COLO668 (cell line): ENCODE measurements around the gene EDC4.
"Not testable (repeated sequence)": the region's sequence is repeated elsewhere in the genome, so short reads cannot be mapped to it uniquely, and the experiment has no call there.

Source experiments
- DNase-seq: peaks from one replicate; lab custom pipeline; 2025; ENCODE audit not compliant: unreplicated experiment; lab: John Stamatoyannopoulos, UW

EDC4 gene

DNA sequence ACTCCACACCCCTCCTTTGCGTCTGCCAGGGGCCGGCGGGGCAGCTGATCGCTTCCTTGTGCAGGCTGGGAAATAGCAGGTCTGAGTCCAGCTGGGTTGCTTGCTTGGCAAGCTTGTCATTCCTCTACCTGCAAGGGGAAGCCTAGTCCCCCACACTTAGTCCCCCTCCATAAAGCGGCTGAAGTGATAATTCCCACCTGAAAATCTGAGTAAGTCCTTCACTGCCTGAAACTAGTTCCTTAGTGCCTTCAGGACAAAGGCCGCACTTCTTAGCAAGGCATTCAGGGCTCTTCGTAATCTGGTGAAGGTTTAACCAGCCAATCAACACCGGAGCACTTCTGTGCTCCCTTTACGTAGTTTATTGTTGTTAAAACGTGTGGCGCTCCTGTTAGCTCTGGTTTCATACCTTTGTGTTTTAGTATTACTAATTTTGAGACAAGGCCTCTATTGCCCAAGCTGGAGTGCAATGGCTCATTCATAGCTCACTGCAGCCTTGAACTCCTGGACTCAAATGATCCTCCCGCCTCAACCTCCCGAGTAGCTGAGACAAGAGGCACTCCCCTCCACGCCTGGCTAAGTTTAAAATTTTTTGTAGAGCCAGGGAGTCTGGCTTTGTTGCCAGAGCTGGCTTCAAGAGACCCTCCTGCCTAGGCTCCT is 21.0 kb downstream of the EDC4 start:
- no peak for DNase-seq

DNA sequence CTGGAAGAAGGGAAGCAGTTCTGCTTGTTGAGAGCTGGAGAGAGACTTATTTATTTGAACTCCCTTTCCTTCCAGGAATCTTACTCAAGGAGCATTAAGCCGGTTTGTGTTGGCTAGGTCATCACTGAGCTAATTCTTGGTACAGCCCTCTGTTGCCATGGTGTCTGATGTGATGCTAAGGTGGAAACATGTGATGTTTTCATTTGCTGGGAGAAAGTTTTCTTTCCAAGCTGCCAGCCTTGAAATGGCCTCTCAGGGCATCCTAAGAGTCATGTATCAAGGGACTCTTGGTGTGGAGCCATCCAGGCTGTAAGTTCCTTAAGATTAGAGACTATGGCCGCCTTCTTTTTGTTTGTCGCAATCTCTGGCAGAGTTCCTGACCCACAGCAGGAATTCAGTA is 24.4 kb downstream of the EDC4 start:
- no peak for DNase-seq

DNA sequence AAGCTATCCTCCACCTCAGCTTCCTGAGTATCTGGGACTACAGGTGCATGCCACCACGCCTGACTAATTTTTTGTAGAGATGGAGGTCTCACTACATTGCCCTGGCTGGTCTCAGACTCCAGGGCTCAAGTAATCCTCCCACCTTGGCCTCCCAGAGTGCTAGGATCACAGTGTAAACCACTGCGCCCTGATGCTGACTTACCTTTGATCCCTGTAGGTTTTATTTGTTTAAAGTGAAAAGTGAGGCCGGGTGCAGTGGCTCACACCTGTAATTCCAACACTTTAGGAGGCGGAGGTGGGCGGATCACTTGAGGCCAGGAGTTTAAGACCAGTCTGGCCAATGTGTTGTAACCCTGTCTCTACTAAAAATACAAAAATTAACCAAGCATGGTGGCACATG is 28.9 kb downstream of the EDC4 start:
- no peak for DNase-seq

DNA sequence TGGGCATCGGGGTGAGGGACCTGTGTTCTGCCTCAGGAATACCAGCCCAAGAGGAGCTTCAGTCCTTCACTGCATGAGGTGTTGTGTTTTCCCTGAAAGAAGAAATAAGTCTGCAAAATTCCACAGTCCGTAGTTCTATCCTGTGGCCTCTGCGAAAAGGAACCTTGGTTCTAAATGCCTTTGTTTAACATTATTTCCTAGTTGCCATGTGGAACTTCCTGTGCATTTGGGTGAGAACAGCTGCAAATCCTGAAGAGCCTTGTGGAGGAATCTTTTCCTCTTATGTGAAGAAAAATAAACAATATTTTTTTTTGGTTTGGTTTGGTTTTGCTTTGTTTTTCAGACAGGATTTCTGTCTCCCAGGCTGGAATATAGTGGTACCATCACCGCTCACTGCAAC is 30.0 kb downstream of the EDC4 start:
- DNase-seq, result no peak

- no peak for DNase-seq
These were observed 34.7 kb downstream of the EDC4 start for GRCh38 chr16:67907397-67908180.

- no peak for DNase-seq
These were observed 36.3 kb downstream of the EDC4 start for GRCh38 chr16:67909056-67909742.

DNA sequence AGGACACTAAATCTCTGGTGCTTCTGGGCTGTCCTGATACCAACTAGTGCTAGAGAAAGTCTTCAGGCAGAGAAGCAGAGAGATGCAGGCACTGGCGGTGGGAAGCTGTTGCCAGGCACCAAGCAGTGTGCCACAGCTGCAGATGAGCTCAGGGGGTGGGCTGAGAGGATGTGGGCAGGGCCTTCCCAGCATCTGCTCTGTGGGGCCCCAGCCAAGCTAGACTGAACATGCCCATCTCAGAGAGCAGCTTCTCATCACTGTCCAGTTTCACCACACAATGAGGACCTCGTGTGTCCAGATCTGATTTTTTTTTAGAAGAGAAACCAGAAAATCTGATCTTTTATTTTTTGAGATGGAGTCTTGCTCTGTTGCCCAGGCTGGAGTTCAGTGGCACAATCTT is 37.3 kb downstream of the EDC4 start:
- DNase-seq, result peak; percentile 33

GRCh38 chr16:67914758-67915495 is 42.1 kb downstream of the EDC4 start:
- no peak for DNase-seq

DNA sequence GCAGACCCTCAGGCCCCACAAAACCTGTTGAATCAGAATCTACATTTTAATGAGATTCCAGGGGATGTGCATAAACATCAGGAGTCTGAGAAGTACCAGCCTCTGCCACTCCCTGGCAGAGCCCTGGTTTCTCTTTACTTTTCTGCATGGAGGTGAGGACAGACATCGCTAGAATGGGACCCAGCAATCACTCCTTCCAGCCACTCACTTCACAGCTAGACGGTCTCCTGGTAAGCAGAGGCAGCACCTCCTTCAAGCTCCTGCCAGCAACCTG is 42.6 kb downstream of the EDC4 start:
- DNase-seq, result not testable (repeated sequence)

DNA sequence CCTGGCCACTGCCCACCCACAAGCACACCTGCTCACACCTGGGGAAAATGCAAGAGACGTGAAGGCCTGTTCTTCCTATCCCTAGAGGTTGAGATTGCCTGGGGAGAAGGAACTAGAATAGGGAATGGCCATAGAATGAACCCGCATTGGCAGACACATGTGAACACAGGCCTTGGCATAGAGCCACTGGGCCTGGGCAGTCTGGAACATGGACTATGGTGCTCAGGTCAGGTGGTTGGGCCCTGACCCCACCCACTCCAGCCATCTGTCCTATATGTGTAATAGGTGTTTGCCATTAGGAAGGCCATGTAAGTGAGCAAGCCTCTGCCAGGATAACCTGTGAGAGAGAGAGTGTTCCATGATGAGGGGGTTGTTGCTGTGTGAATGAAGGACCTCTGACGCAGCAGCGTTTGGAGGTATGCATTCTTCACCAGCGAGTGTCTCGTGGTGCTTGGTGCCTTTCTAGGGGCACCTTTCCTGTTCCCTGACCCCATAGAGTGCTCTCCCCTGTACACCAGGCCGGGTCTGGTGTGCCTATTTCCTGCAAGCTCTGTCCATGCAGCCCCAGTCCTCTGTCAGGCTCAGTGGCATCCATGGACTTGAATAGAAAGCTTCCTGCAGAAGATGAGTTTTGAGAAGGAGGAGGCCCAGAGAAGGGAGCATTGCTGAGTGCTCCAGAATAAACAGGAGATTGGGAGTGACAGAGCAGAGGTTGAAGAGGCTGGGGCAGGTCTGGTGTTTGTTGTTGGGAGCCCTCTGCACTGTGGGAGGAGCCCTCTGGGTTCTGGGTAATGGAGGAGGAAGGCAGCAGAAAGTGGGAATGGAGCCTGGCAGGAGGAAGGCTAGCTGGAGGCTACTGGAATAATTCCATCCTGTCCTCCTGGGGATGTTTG is 43.2 kb downstream of the EDC4 start:
- DNase-seq, result no peak

DNA sequence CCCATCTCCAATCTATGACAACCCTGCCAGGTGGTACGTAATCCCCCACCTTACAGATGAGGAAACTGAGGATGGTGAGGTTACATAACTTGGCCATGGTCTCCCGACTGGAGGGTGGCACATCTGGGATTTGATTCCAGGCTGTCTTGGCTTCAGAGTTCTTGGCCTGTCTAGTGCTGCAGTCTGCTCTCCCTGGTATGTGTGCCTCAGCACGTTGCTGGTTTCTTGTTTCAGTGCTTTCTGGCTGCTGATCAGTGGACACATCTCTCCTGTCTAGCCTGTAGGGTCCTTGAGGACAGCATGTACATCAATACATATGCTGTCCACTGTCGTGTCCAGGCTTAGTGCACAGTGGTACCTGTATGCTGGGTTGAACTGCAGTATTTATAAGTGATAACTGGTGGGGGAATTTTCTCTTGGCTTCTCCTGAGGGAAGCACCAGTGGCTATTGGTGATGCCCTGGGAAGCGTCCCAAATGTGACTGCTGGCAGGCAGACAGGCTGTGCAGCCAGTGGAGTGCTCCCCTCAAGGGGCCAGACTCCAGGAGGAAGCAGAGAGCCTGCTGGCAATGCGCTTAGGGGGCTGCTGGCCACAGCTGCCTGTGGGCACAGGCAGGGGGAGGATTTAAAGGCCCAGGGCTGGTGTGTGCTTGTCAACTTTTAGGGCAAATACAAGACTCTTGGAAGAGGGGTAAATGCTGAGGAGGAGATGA is 44.4 kb downstream of the EDC4 start:
- no peak for DNase-seq

DNA sequence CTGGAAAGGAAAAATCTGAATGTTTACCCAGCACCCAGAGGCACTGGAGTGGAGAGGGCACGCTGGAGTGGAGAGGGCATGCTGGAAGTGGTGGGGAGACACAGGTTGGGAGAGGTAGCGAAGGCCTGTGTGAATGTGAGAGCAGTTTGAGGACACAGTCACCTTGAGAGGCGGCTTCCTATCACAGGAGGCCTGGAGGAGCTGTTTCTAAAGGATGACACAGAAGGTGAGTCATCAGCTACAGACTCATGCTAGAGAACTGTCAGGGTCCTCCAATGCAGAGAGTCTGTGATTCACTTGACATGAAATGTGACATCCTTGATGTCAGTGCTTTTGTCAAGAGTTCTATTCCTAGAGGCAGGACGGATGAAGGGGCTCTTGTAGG is 45.0 kb downstream of the EDC4 start:
- peak; percentile 23 for DNase-seq

GRCh38 chr16:67919622-67920221 is 46.9 kb downstream of the EDC4 start:
- DNase-seq, result no peak

- no peak for DNase-seq
These were observed 49.4 kb downstream of the EDC4 start for GRCh38 chr16:67922221-67922620.

GRCh38 chr16:67922740-67923139 is 49.9 kb downstream of the EDC4 start:
- peak; percentile 30 for DNase-seq

- peak; percentile 14 for DNase-seq
These were observed 50.7 kb downstream of the EDC4 start for GRCh38 chr16:67923414-67924116.

GRCh38 chr16:67924140-67924906 is 51.5 kb downstream of the EDC4 start:
- no peak for DNase-seq

- peak; percentile 84 for DNase-seq
These were observed 53.4 kb downstream of the EDC4 start for GRCh38 chr16:67926181-67926750.
